Peyer's patch (tissue), 4 donors: Measurements from ENCODE around the gene SLC1A3.

Experiments
- POLR2A ChIP-seq, 2 donors: fragments of 450-650 bp; IDR thresholded peaks; one replicate each; pipeline ENCODE4 v1.5.1; 2017; ENCODE audit warnings: antibody characterized with exemption in 2 of 2, mild to moderate bottlenecking in 2 of 2, moderate library complexity in 2 of 2
- TF ChIP-seq, protein P1 (sequence below), 6 experiments: fragments of 450-650 bp in 4 of 6; fragments of 200-600 bp in 2 of 6; sonication (generic) in 1 of 6; IDR thresholded peaks; one replicate each; pipeline ENCODE4 v1.5.1; 2017 to 2019; ENCODE audit warnings: antibody characterized with exemption in 6 of 6, mild to moderate bottlenecking in 3 of 6, moderate library complexity in 1 of 6

DNA sequence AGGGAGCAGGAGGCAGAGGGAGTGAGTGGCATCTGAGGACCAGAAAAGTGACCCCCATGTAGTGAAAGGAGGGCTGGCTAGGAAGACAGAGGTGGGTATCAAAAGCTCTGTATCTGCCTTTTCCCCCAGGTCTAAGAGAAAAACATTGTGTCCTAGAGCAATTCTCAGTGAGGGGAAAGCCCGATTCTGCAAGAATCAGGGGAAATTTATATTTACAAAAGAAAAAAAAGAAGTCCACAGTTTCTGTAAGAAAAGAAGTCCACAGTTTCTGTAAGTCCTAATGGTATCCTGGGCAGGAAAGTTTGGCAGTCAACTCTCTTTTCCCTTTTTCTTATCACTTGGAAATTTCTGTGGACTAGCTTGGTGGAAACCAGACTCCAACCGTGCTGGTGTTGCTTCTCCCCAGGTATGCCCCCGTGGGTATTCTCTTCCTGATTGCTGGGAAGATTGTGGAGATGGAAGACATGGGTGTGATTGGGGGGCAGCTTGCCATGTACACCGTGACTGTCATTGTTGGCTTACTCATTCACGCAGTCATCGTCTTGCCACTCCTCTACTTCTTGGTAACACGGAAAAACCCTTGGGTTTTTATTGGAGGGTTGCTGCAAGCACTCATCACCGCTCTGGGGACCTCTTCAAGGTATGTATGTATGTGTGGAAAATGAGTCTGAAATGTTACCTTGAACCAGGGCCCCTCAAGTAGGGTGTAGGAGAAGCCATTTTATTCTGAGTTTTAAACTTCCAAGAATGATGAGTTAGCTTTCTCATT is 73.0 kb downstream of the SLC1A3 start:
- TF ChIP-seq, protein P1, sequence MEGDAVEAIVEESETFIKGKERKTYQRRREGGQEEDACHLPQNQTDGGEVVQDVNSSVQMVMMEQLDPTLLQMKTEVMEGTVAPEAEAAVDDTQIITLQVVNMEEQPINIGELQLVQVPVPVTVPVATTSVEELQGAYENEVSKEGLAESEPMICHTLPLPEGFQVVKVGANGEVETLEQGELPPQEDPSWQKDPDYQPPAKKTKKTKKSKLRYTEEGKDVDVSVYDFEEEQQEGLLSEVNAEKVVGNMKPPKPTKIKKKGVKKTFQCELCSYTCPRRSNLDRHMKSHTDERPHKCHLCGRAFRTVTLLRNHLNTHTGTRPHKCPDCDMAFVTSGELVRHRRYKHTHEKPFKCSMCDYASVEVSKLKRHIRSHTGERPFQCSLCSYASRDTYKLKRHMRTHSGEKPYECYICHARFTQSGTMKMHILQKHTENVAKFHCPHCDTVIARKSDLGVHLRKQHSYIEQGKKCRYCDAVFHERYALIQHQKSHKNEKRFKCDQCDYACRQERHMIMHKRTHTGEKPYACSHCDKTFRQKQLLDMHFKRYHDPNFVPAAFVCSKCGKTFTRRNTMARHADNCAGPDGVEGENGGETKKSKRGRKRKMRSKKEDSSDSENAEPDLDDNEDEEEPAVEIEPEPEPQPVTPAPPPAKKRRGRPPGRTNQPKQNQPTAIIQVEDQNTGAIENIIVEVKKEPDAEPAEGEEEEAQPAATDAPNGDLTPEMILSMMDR (IDR thresholded peaks at IDR 0.05), result no peak
- TF ChIP-seq POLR2A (IDR thresholded peaks at IDR 0.05), result no peak
